A549 (cell line): ENCODE measurements around the gene APBA1. TPM values are rescaled to one million over a fixed set of nuclear protein-coding genes. Genes with fewer than 3 reads are reported as not detected.
"Not testable (repeated sequence)": the region's sequence is repeated elsewhere in the genome, so short reads cannot be mapped to it uniquely, and the experiment has no call there.

Experiments
- ATAC-seq, 2 experiments: fragments of 200-7000 bp in 1 of 2; fragments of >200 bp in 1 of 2; cut with Nextera tagmentation in 1 of 2; cut with Tn5 transposase in 1 of 2; 3 replicates each; pipeline versions ENCODE4 v1.8.0 to v1.9.1; 2018 to 2020; ENCODE audit warnings: mild to moderate bottlenecking in 1 of 2, moderate library complexity in 1 of 2
- CTCF ChIA-PET: fragments of 300-600 bp; sonication (Branson Sonifier 250); formaldehyde crosslinking; extraction: SDS; loops from one replicate; lab custom pipeline; 2021; ENCODE audit warnings: antibody characterized with exemption, inconsistent platforms; lab: Yijun Ruan, JAX
- POLR2A ChIA-PET: fragments of 350-600 bp; formaldehyde crosslinking; extraction: SDS; loops from one replicate; lab custom pipeline; 2021; ENCODE audit warnings: antibody characterized with exemption, inconsistent platforms; lab: Yijun Ruan, JAX
- DNase-seq, 2 experiments: peaks; one replicate each; pipeline versions ENCODE4 v3.0.0 to v3.0.0-alpha.2; 2011 to 2016; ENCODE audit warnings: low read depth in 1 of 2, low spot score in 1 of 2
- FAIRE-seq: peaks from 2 replicates; lab custom pipeline; 2011; peaks lifted over from hg19 to GRCh38; lab: Jason Lieb, UNC
- H3K27ac ChIP-seq, 2 experiments: fragments of >200 bp; sonication (Bioruptor Twin); formaldehyde crosslinking; 3 replicates each; pipeline ENCODE4 v1.5.1; 2016 to 2017
- H3K4me1 ChIP-seq: fragments of >200 bp; sonication (Bioruptor Twin); formaldehyde crosslinking; 3 replicates; pipeline ENCODE4 v1.6.1; 2016
- H3K4me2 ChIP-seq: fragments of >200 bp; sonication (Bioruptor Twin); formaldehyde crosslinking; 3 replicates; pipeline ENCODE4 v1.6.1; 2016
- H3K4me3 ChIP-seq: fragments of >200 bp; sonication (Bioruptor Twin); formaldehyde crosslinking; 3 replicates; pipeline ENCODE4 v1.5.1; 2016
- H3K9me3 ChIP-seq: fragments of >200 bp; sonication (Bioruptor Twin); formaldehyde crosslinking; 3 replicates; pipeline ENCODE4 v1.6.1; 2016
- CBX2 ChIP-seq: fragments of 200-600 bp; sonication (generic); IDR thresholded peaks from 2 replicates; pipeline ENCODE4 v1.6.1; 2016; ENCODE audit warnings: low read depth, mild to moderate bottlenecking, borderline replicate concordance
- FOSL2 ChIP-seq, 2 experiments: fragments of 450-650 bp in 1 of 2; fragments of >200 bp in 1 of 2; sonication (Bioruptor Twin) in 1 of 2; formaldehyde crosslinking; IDR thresholded peaks; 2 replicates each; pipeline versions ENCODE4 v1.5.0 to v1.6.1; 2016 to 2020; ENCODE audit warnings: mild to moderate bottlenecking in 1 of 2, moderate library complexity in 1 of 2
- HMGXB4 ChIP-seq: fragments of 250-450 bp; sonication (Bioruptor Pico); IDR thresholded peaks from 2 replicates; pipeline ENCODE4 v1.5.0; 2021; ENCODE audit warnings: mild to moderate bottlenecking, moderate library complexity, borderline replicate concordance
- HOXB13 ChIP-seq: fragments of 250-450 bp; sonication (Bioruptor Pico); IDR thresholded peaks from 2 replicates; pipeline ENCODE4 v1.5.0; 2020; ENCODE audit warnings: low read depth, mild to moderate bottlenecking, moderate library complexity
- HOXB5 ChIP-seq: fragments of 250-450 bp; sonication (Bioruptor Pico); IDR thresholded peaks from 2 replicates; pipeline ENCODE4 v1.5.0; 2020; ENCODE audit warnings: mild to moderate bottlenecking, moderate library complexity
- MAFK ChIP-seq: fragments of 450-650 bp; IDR thresholded peaks from 2 replicates; pipeline ENCODE4 v1.6.1; 2014; ENCODE audit not compliant: partially characterized antibody
- NR3C1 ChIP-seq: fragments of >200 bp; sonication (Bioruptor Twin); formaldehyde crosslinking; IDR thresholded peaks from 3 replicates; pipeline ENCODE4 v1.6.1; 2017
- PHF8 ChIP-seq: fragments of 200-600 bp; sonication (generic); IDR thresholded peaks from 2 replicates; pipeline ENCODE4 v1.6.1; 2016; ENCODE audit warnings: low read depth, mild to moderate bottlenecking, antibody characterized with exemption, moderate library complexity, borderline replicate concordance
- POLR2A ChIP-seq: IDR thresholded peaks from 2 replicates; pipeline ENCODE4 v1.6.1; 2012; ENCODE audit warnings: mild to moderate bottlenecking, low read length
- SREBF2 ChIP-seq: fragments of 450-650 bp; IDR thresholded peaks from 2 replicates; pipeline ENCODE4 v1.6.1; 2014; ENCODE audit warnings: mild to moderate bottlenecking, moderate library complexity
- TFCP2L1 ChIP-seq: fragments of 250-450 bp; sonication (Bioruptor Pico); IDR thresholded peaks from 2 replicates; pipeline ENCODE4 v1.5.0; 2021; ENCODE audit warnings: mild to moderate bottlenecking
- TP53 ChIP-seq: fragments of 250-450 bp; sonication (Bioruptor Pico); IDR thresholded peaks from 2 replicates; pipeline ENCODE4 v1.5.0; 2021; ENCODE audit warnings: mild to moderate bottlenecking, moderate library complexity
- WGBS: methylation state at CpG from one replicate; pipeline ENCODE4 v1.1.6; 2017; ENCODE audit errors: missing lambda C conversion rate; 5-methylcytosine and 5-hydroxymethylcytosine counted together
- polyA plus RNA-seq, 4 experiments: library from polyadenylated mRNA; depleted of rRNA in 3 of 4; stranded (reverse); fragments of >200 nt; fragmentation: RNase III in 1 of 4; extraction: RNeasy Plus Mini Kit Qiagen cat#74134 plus additional on column Dnase treatment in 1 of 4; gene quantifications; 2 replicates in 3 of 4; 3 replicates in 1 of 4; pipeline ENCODE4 v1.2.3, GENCODE V29; 2011 to 2017
- TF ChIP-seq, protein P1 (sequence below): fragments of >200 bp; sonication (Bioruptor Twin); formaldehyde crosslinking; IDR thresholded peaks from 3 replicates; pipeline ENCODE4 v1.5.1; 2016

The APBA1 gene
- polyA plus RNA-seq, 2 of the 4 experiments (the other 2 are of a cell fraction), result 0.22 to 1.6 TPM

DNA sequence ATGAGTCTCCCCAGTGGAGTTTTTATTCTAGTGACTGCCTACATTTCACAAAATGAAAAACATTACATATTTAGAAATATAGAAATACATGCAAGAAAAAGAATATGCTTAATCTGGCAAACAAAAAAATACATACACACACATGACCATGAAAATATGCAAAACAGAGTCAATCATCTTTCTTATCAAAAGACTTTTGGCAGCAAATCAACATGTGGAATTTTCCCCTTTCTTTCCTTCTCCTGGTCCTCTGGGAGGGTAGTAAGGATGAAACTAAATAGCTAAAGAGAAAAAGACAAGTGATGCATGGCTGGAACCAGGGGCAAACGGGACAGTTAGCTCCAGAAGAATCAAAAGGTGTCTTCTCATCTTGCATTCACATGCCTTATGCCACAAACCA, 69.4 kb downstream of the APBA1 start:
- CTCF ChIA-PET, result interaction anchor here (0.6 kb wide), 1 partner anchor 986 kb away, joined by 3 read pairs; no protein-coding TSS in a partner anchor
- POLR2A ChIA-PET, result no interaction called here
- Histone ChIP-seq H3K4me2 (no peak overlapping the region), H3K9me3 (no peaks in the 10 kb centered on the region), H3K27ac (no peak overlapping the region), H3K4me1 (no peaks in the 10 kb centered on the region), H3K4me3 (no peak overlapping the region)
- WGBS, result 0% methylated on average over 1 of the region's 1 CpG
- ATAC-seq (no peak), DNase-seq (no peak), FAIRE-seq (no peak)
- no peak for TF ChIP-seq MAFK

DNA sequence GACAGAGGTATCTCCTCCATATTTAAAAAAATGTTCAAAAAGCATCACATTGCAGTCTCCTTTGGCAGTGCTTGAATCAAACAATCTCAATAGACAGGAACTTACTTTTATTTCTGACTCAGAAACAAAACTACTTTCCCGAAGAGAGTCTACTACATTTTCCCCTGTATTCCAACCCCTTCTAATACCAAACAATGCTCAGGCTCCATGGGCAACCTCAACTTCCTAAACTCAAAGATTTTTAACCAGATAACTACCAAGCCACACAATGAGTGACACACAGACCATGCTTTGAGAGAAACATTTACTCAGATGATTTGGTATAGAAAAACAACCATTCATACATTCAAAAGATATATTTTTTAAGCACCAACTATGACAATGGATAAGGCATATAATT, 70.5 kb downstream of the APBA1 start:
- Histone ChIP-seq H3K27ac (no peak overlapping the region), H3K4me2 (no peak overlapping the region), H3K4me3 (no peak overlapping the region), H3K4me1 (no peaks in the 10 kb centered on the region)
- DNase-seq, result no peak
- no peak for FAIRE-seq
- POLR2A ChIA-PET, result no interaction called here
- ATAC-seq, result no peak
- TF ChIP-seq POLR2A (no peak), SREBF2 (no peak)
- TF ChIP-seq, protein P1, sequence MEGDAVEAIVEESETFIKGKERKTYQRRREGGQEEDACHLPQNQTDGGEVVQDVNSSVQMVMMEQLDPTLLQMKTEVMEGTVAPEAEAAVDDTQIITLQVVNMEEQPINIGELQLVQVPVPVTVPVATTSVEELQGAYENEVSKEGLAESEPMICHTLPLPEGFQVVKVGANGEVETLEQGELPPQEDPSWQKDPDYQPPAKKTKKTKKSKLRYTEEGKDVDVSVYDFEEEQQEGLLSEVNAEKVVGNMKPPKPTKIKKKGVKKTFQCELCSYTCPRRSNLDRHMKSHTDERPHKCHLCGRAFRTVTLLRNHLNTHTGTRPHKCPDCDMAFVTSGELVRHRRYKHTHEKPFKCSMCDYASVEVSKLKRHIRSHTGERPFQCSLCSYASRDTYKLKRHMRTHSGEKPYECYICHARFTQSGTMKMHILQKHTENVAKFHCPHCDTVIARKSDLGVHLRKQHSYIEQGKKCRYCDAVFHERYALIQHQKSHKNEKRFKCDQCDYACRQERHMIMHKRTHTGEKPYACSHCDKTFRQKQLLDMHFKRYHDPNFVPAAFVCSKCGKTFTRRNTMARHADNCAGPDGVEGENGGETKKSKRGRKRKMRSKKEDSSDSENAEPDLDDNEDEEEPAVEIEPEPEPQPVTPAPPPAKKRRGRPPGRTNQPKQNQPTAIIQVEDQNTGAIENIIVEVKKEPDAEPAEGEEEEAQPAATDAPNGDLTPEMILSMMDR, result no peak
- TF ChIP-seq, all 56 proteins: peak for 0
- WGBS, result 5% methylated on average over 1 of the region's 1 CpG
- no peaks in the 10 kb centered on the region for H3K9me3 ChIP-seq
- CTCF ChIA-PET, result no interaction called here

- ATAC-seq (no peak), FAIRE-seq (no peak)
- 31% methylated on average over 7 of the region's 7 CpGs for WGBS
These were observed 71.7 kb downstream of the APBA1 start for GRCh38 chr9:69600314-69601047.

GRCh38 chr9:69599232-69599971, 72.8 kb downstream of the APBA1 start:
- 29% methylated on average over 8 of the region's 8 CpGs for WGBS
- H3K9me3 ChIP-seq, result no peaks in the 10 kb centered on the region
- no peak for FAIRE-seq
- no peaks in the 10 kb centered on the region for H3K4me1 ChIP-seq
- no peak overlapping the region for H3K4me3 ChIP-seq
- no peak overlapping the region for H3K4me2 ChIP-seq
- no peak for DNase-seq
- ChIA-PET CTCF (interaction anchor here (1.2 kb wide), 1 partner anchor 10 kb away, joined by 3 read pairs; no protein-coding TSS in a partner anchor), POLR2A (no interaction called here)
- no peak for ATAC-seq
- no peak for TF ChIP-seq TP53
- no peak for TF ChIP-seq HOXB13 (CRISPR knock-in tag)
- TF ChIP-seq, all 56 proteins: peak for 0
- no peak overlapping the region for H3K27ac ChIP-seq

More at GRCh38 chr9:69600314-69601047, 71.7 kb downstream of the APBA1 start:
- POLR2A ChIA-PET, result no interaction called here
- DNase-seq, result no peak
- CTCF ChIA-PET, result interaction anchor here (0.9 kb wide), 1 partner anchor 13 kb away, joined by 3 read pairs; no protein-coding TSS in a partner anchor
- TF ChIP-seq CBX2 (no peak), PHF8 (no peak), FOSL2 (IDR thresholded peaks at IDR 0.05) (no peak), FOSL2 (CRISPR knock-in tag; IDR thresholded peaks at IDR 0.05) (no peak), TFCP2L1 (no peak), HOXB5 (no peak), NR3C1 (no peak), HMGXB4 (no peak)
- TF ChIP-seq, all 56 proteins: peak for 0
- no peaks in the 10 kb centered on the region for H3K9me3 ChIP-seq
- no peak overlapping the region for H3K4me2 ChIP-seq
- H3K27ac ChIP-seq, result no peak overlapping the region
- no peak overlapping the region for H3K4me3 ChIP-seq
- H3K4me1 ChIP-seq, result no peaks in the 10 kb centered on the region

DNA sequence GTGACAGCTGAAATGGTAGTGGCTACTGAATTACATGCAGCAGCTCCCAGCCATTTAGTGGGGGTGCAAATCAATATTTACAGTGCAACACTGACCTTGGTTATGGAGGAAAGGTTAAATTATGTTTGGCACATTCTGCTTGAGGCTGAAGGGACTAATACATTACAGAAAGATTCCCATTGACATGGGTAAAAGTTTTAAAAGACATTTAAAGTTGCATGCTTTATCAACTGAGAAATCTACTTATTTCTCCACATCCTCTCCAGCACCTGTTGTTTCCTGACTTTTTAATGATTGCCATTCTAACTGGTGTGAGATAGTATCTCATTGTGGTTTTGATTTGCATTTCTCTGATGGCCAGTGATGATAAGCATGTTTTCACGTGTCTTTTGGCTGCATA, 75.3 kb downstream of the APBA1 start:
- POLR2A ChIA-PET, DNase-seq: not testable (repeated sequence)

More for the DNA sequence above, 75.3 kb downstream of the APBA1 start:
- H3K4me1 ChIP-seq, H3K9me3 ChIP-seq, ATAC-seq, H3K27ac ChIP-seq, H3K4me2 ChIP-seq, H3K4me3 ChIP-seq, CTCF ChIA-PET, FAIRE-seq: not testable (repeated sequence)
- WGBS, result 0% methylated on average over 1 of the region's 1 CpG
